RWPE2 (cell line): ENCODE measurements around the gene CAMK2G.

Source experiments
- ATAC-seq: fragments of 200-7000 bp; cut with Tn5 transposase; 3 replicates; pipeline ENCODE4 v1.9.1; 2021; ENCODE audit warnings: low read depth
- DNase-seq: peaks from one replicate; pipeline ENCODE4 v3.0.0-alpha.2; 2020; ENCODE audit warnings: low spot score
- H3K27ac ChIP-seq: fragments of 450-650 bp; 2 replicates; pipeline ENCODE4 v1.5.1; 2017; ENCODE audit warnings: mild to moderate bottlenecking; ENCODE audit not compliant: poor library complexity, severe bottlenecking
- H3K27me3 ChIP-seq: fragments of 250-450 bp; sonication (Bioruptor Pico); 2 replicates; pipeline ENCODE4 v1.5.1; 2021; ENCODE audit warnings: mild to moderate bottlenecking, moderate library complexity; ENCODE audit not compliant: insufficient read depth, poor library complexity, severe bottlenecking
- H3K36me3 ChIP-seq: fragments of 250-450 bp; sonication (Bioruptor Pico); 2 replicates; pipeline ENCODE4 v1.5.1; 2020; ENCODE audit warnings: low read depth, mild to moderate bottlenecking, moderate library complexity
- H3K4me1 ChIP-seq: fragments of 250-450 bp; sonication (Bioruptor Pico); 2 replicates; pipeline ENCODE4 v1.5.1; 2021; ENCODE audit warnings: mild to moderate bottlenecking, moderate library complexity; ENCODE audit not compliant: insufficient read depth, poor library complexity, severe bottlenecking
- H3K4me3 ChIP-seq: fragments of 250-450 bp; sonication (Bioruptor Pico); 2 replicates; pipeline ENCODE4 v1.5.1; 2021; ENCODE audit warnings: mild to moderate bottlenecking, moderate library complexity; ENCODE audit not compliant: severe bottlenecking
- H3K9me3 ChIP-seq: fragments of 250-450 bp; sonication (Bioruptor Pico); 2 replicates; pipeline ENCODE4 v1.5.1; 2021; ENCODE audit warnings: mild to moderate bottlenecking, moderate library complexity; ENCODE audit not compliant: severe bottlenecking
- TF ChIP-seq, protein P1 (sequence below): fragments of 450-650 bp; IDR thresholded peaks from one replicate; pipeline ENCODE4 v1.5.1; 2017; ENCODE audit warnings: mild to moderate bottlenecking, moderate library complexity; ENCODE audit not compliant: poor library complexity, severe bottlenecking

The CAMK2G gene

DNA sequence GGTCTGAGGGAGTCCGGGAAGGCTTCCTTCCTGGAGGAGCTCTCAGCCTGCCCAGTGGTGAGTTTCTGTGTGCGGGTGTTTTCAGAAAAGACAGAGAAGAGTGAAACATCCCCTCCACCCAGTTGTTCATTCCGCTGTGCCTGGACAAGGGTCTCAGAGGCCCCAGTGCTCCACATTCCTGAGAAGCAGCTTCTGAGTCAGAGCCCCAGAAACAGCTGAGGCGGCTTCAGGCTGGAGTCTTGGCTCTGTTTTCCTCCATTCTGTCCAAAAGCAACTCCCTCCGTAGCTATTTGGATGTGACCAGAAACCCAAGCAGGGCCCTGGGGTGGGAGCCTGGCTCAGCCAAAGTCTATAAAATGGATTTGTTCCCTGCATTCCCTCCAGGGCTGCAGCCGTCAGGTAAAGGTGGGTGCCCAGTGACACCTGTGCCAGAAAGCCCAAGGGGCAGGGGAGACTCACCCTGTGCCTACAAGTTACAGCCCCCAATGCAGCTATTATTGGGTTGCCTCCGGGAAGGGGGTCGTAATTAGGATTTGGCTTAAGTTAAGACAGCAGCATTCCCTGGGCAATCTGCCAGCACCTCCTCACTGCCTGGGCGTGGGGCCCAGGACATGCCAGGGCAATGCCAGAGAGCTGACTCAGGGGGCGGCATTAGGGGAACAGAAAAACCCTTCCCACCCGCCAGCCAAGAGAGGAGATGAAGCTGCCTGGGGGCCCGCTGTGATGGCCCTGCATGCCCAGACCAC, 13.1 kb upstream of the CAMK2G start:
- Histone ChIP-seq H3K27ac (peak overlapping the region; percentile 99), H3K36me3 (no peaks in the 10 kb centered on the region), H3K27me3 (no peaks in the 10 kb centered on the region), H3K9me3 (no peaks in the 10 kb centered on the region), H3K4me3 (no peak overlapping the region), H3K4me1 (peaks cover 37% of the 10 kb centered on the region)
- peak; percentile 61 for ATAC-seq
- peak; percentile 98 for DNase-seq
- TF ChIP-seq, protein P1, sequence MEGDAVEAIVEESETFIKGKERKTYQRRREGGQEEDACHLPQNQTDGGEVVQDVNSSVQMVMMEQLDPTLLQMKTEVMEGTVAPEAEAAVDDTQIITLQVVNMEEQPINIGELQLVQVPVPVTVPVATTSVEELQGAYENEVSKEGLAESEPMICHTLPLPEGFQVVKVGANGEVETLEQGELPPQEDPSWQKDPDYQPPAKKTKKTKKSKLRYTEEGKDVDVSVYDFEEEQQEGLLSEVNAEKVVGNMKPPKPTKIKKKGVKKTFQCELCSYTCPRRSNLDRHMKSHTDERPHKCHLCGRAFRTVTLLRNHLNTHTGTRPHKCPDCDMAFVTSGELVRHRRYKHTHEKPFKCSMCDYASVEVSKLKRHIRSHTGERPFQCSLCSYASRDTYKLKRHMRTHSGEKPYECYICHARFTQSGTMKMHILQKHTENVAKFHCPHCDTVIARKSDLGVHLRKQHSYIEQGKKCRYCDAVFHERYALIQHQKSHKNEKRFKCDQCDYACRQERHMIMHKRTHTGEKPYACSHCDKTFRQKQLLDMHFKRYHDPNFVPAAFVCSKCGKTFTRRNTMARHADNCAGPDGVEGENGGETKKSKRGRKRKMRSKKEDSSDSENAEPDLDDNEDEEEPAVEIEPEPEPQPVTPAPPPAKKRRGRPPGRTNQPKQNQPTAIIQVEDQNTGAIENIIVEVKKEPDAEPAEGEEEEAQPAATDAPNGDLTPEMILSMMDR: no peak

DNA sequence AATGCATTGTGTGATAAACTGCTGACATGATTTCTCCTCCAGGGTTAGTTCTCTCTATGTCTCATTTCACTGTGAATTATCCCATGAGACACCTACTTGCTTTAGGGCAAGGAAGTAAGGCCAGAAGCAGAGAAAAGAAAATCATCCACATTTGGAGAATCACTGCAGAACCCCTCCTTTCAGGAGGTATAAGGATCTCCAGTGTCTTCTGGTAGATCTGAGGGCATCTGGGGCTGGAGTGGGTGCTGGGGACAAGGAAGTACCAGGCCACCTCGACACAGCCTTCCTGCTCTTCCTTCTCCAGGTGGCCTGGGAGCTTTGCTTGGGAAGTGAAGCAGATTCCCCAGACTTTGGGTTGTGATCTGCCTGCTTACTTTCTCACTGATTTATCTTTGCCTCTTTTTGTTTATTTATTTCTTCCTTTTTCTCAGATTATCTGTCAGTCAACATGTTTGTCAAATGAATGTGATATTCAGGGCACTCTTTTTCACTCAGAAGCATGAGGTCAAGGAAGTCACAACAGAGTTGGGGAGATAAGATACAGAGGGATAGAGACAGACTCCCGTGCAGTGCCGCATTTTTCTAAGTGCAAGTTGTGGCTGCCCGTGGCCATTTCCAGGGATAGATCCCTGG, 12.4 kb upstream of the CAMK2G start:
- Histone ChIP-seq H3K27me3 (no peaks in the 10 kb centered on the region), H3K4me3 (no peak overlapping the region), H3K9me3 (no peaks in the 10 kb centered on the region), H3K27ac (peak overlapping the region; percentile 99), H3K4me1 (peaks cover 35% of the 10 kb centered on the region), H3K36me3 (no peaks in the 10 kb centered on the region)
- TF ChIP-seq, protein P1: no peak
- DNase-seq (no peak), ATAC-seq (peak; percentile 3; the same call in 1 of the 3 replicates)

DNA sequence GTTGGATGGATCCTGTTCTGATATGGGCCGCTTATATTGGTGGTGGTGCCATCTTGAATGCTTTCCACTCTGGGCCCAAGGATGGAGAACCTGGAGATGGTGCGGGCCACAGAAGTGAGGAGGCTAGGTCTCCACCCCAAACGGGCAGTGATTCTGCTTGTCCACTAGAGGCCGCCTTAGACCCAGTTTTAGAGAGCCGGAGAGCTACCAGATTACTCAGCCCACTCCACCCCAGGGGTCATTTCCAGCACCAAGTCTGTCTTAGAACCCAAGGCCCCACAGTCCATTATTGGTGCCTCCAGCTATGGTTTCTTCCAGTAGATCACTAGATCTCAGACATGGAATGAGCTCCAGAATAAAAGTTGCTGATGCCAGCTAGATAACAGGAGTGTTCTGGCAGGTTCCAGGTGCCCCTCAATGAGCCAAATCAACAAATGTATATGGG, 11.8 kb upstream of the CAMK2G start:
- no peaks in the 10 kb centered on the region for H3K27me3 ChIP-seq
- peak overlapping the region; percentile 99 for H3K27ac ChIP-seq
- peaks cover 35% of the 10 kb centered on the region for H3K4me1 ChIP-seq
- H3K4me3 ChIP-seq: no peak overlapping the region
- DNase-seq (no peak), ATAC-seq (peak; percentile 51)
- TF ChIP-seq, protein P1: peak; percentile 88
- H3K9me3 ChIP-seq: no peaks in the 10 kb centered on the region
- no peaks in the 10 kb centered on the region for H3K36me3 ChIP-seq

DNA sequence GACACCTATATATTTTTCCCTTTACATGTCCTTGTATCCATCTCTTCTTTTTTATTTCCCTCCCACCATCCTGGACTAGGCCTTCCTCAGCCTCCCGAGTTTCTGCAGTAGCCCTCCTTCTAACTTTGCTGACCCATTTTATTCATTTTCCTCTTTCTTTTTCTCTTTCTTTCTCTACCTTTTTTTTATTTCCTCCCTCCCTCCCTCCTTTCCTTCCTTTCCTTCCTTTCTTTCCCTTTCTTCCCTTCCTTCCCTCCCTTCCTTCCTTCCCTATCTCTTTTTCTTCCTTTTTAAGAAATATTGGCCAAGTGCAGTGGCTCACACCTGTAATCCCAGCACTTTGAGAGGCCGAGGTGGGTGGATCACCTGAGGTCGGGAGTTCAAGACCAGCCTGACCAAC, 9.7 kb upstream of the CAMK2G start:
- TF ChIP-seq, protein P1: no peak

More for the DNA sequence above, 9.7 kb upstream of the CAMK2G start:
- no peak for DNase-seq
- Histone ChIP-seq H3K4me1 (peaks cover 29% of the 10 kb centered on the region), H3K4me3 (no peak overlapping the region), H3K27me3 (no peaks in the 10 kb centered on the region), H3K27ac (no peak overlapping the region), H3K9me3 (no peaks in the 10 kb centered on the region), H3K36me3 (no peaks in the 10 kb centered on the region)
- no peak for ATAC-seq
